ENCODE results near the gene VPS50.

GRCh38 chr7:93238748-93239147, 6.6 kb downstream of the VPS50 start:
- TF ChIP-seq CTCF (conservative IDR thresholded peaks at IDR 0.05; ENCODE audit: low read length), result no peak
- no peak for TF ChIP-seq EZH2phosphoT487 (IDR thresholded peaks at IDR 0.05; ENCODE audit: borderline replicate concordance)

All from Loucy (cell line).